HepG2 (cell line): Measurements from ENCODE around the gene ALDH3A1.

Experiments
- CBX2 ChIP-seq, 2 experiments: fragments of 200-600 bp in 1 of 2; sonication (generic); formaldehyde crosslinking in 1 of 2; IDR thresholded peaks; 2 replicates each; pipeline versions ENCODE4 v1.7.0 to v1.8.1; 2018 to 2022; ENCODE audit warnings: low read depth in 2 of 2, low read length in 1 of 2, mild to moderate bottlenecking in 1 of 2, missing genetic modification reagents in 1 of 2
- CREB1 ChIP-seq, 2 experiments: fragments of 450-650 bp in 1 of 2; IDR thresholded peaks; 2 replicates each; pipeline ENCODE4 v1.6.1; 2016 to 2017; ENCODE audit warnings: control low read depth in 1 of 2, mild to moderate bottlenecking in 1 of 2, missing compliant biosample characterization in 1 of 2, missing genetic modification characterization in 1 of 2
- CSRNP1 ChIP-seq: sonication (generic); formaldehyde crosslinking; IDR thresholded peaks from 2 replicates; pipeline ENCODE4 v1.8.1; 2023; ENCODE audit warnings: mild to moderate bottlenecking, missing genetic modification reagents
- HDAC2 ChIP-seq: sonication (generic); formaldehyde crosslinking; IDR thresholded peaks from 2 replicates; pipeline ENCODE4 v1.4.0; 2020; ENCODE audit warnings: missing genetic modification reagents
- HNF4A ChIP-seq: sonication (generic); formaldehyde crosslinking; IDR thresholded peaks from 2 replicates; pipeline ENCODE4 v1.4.0; 2020; ENCODE audit warnings: missing genetic modification reagents
- KDM5A ChIP-seq: fragments of 200-600 bp; sonication (generic); IDR thresholded peaks from 2 replicates; pipeline ENCODE4 v1.7.0; 2018; ENCODE audit warnings: antibody characterized with exemption, mild to moderate bottlenecking, low read length, borderline replicate concordance
- MAFK ChIP-seq, 2 experiments: IDR thresholded peaks in 1 of 2; conservative IDR thresholded peaks in 1 of 2; 2 replicates each; pipeline ENCODE4 v1.6.1; 2011; ENCODE audit warnings: improper control_type of control experiment in 2 of 2, low read length in 2 of 2
- NCOA1 ChIP-seq: sonication (generic); formaldehyde crosslinking; IDR thresholded peaks from 2 replicates; pipeline ENCODE4 v1.9.0; 2021; ENCODE audit warnings: missing genetic modification reagents
- PHF5A ChIP-seq: IDR thresholded peaks from one replicate; pipeline ENCODE4 v1.6.1; 2018; ENCODE audit warnings: low read depth, missing genetic modification reagents; ENCODE audit not compliant: unreplicated experiment
- SAFB2 ChIP-seq: sonication (generic); formaldehyde crosslinking; IDR thresholded peaks from 2 replicates; pipeline ENCODE4 v1.5.1; 2020; ENCODE audit warnings: missing genetic modification reagents, low read depth, mild to moderate bottlenecking, borderline replicate concordance
- ZNF431 ChIP-seq: sonication (generic); formaldehyde crosslinking; IDR thresholded peaks from 2 replicates; pipeline ENCODE4 v1.9.0; 2022; ENCODE audit warnings: missing genetic modification reagents, low read depth, mild to moderate bottlenecking, borderline replicate concordance
- TF ChIP-seq, protein P1 (sequence below): sonication (generic); formaldehyde crosslinking; IDR thresholded peaks from 2 replicates; pipeline ENCODE4 v1.5.0; 2020; ENCODE audit warnings: mild to moderate bottlenecking, missing genetic modification reagents, moderate library complexity

DNA sequence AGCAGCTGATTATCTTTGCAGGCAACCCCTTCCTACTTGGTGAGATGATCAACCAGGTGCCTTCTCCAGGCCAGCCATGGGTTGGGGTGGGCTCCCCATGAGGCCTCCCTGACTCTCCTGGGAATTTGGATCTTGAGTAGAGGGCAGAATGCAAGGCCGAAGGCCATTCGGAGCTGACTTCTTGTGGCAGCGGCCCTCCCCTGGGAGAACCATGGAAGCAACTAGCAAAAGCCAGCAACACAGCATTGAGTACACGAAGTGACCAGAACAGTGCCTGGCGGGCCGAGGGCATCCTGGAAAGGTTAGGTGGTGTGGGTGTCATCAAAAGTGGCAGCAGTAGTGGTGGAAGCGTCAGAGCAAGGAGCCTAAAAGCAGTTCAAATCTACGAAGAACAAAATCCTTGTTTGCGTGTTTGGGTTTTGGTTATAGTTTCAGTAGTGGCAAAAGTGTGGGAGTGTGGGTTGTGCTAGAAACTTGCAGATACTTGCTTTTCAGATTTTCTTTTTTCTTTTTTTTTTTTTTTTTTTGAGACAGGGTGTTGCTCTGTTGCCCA lies 2.0 kb upstream of the ALDH3A1 start:
- TF ChIP-seq HDAC2 (CRISPR knock-in tag), result no peak
- TF ChIP-seq, protein P1, sequence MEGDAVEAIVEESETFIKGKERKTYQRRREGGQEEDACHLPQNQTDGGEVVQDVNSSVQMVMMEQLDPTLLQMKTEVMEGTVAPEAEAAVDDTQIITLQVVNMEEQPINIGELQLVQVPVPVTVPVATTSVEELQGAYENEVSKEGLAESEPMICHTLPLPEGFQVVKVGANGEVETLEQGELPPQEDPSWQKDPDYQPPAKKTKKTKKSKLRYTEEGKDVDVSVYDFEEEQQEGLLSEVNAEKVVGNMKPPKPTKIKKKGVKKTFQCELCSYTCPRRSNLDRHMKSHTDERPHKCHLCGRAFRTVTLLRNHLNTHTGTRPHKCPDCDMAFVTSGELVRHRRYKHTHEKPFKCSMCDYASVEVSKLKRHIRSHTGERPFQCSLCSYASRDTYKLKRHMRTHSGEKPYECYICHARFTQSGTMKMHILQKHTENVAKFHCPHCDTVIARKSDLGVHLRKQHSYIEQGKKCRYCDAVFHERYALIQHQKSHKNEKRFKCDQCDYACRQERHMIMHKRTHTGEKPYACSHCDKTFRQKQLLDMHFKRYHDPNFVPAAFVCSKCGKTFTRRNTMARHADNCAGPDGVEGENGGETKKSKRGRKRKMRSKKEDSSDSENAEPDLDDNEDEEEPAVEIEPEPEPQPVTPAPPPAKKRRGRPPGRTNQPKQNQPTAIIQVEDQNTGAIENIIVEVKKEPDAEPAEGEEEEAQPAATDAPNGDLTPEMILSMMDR (CRISPR knock-in tag), result no peak
- no peak for TF ChIP-seq HNF4A (CRISPR knock-in tag)
- no peak for TF ChIP-seq CBX2 (IDR thresholded peaks at IDR 0.05; ENCODE audit: low read depth, low read length)
- no peak for TF ChIP-seq CBX2 (CRISPR knock-in tag; IDR thresholded peaks at IDR 0.05; ENCODE audit: low read depth)
- no peak for TF ChIP-seq CSRNP1
- no peak for TF ChIP-seq KDM5A
- no peak for TF ChIP-seq PHF5A
- no peak for TF ChIP-seq MAFK (conservative IDR thresholded peaks at IDR 0.05 in 1 of 2, IDR thresholded peaks at IDR 0.05 in 1 of 2; ENCODE audit: low read length in 2 of 2)
- no peak for TF ChIP-seq CREB1 (IDR thresholded peaks at IDR 0.05)
- no peak for TF ChIP-seq CREB1 (CRISPR knock-in tag; IDR thresholded peaks at IDR 0.05)
- TF ChIP-seq SAFB2 (CRISPR knock-in tag), result no peak
- no peak for TF ChIP-seq ZNF431 (CRISPR knock-in tag)
- TF ChIP-seq NCOA1 (CRISPR knock-in tag), result no peak
